Stimulated activated CD8-positive, alpha-beta memory T cell treated with anti-CD3 and anti-CD28 coated beads, Interleukin-4, amount 100 ng/mL, for 4 hours (primary cell): ENCODE results near the gene RBFOX1.

Experiments
- DNase-seq, 2 donors: peaks; one replicate each; pipeline ENCODE4 v3.0.0-alpha.2; 2020; ENCODE audit warnings: low read depth in 2 of 2, low spot score in 1 of 2

Gene RBFOX1

DNA sequence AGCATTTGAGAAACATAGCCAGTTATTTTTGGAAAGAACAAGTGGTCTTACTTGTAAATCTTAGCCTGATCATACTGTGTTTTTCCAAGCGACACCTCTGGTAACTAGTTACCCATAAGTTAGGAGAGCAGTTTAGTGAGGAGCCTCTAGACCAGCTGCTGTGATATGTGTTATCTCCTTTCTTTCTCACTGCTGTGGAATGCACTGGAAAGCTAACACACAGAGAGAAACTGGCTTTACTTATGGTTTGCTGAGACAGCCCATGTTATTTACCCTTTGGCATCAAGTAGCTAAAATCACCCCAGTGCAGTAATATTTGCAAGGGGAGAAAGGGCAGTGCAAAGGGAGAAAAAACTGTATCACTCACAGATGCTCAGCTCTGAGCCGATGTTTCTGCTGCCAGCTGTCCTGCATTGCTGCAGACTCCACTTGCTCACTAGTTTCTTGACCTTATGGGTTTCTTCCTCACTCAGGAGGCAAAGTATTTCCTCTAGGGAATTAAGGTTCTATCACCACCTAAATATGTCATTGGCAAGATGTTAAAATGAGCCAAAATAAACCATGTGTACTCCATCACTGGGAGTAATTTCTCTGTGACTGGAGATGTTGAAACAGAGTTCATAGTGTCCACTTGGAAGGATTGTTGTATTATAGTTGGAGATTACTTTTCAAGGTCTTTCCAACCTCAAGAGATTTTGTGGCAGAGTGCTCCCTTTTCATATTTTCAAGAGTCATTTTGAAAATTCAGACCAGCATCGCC is 2.3 kb downstream of the RBFOX1 start:
- no peak for DNase-seq

DNA sequence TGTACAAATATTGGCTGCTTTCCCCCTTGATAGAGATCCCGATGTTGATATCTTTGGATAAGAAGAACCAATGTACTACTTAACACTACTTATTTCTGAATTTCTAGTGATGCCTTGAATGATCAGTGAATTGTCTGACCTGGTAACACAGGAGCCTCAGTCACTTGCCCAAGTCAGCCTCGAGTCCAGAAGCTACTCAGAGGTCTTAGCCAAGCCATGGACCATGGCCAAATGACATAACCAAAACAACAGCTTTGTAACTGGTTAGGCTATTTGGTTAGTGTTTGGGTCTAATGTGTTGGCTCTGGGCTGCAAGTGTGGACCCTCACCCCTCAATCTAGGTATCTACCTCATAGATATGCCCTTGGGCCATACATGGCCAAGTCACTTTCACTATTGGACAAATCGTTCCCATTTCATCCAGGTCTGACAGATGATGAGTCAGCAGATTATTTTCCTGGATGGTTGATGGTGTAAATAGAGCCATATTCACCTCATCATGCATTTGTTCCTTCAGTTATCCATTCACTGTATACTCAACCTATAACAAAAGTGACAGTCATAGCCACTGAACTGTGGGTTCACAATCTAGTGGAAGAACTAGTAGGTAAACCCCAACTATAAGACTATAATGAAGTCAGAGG is 3.5 kb downstream of the RBFOX1 start:
- no peak for DNase-seq

DNA sequence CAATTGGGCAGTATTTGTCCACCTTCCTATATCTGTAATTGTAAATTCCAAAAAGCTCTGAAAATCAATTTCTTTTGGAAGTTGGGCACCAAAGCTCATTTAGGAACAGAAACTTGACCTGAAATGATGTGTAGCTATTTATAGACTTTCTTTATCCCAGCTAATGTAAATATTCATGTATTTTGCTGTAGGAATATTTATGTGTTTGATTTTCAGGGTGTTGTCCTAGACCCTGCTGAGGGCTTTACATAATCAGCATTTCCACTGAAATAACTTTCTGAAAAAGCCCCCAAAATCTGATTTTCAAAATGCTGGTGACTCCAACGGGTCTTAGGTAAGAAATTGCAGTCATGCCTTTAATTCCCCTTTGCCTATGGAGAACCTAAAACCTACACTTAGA is 4.1 kb downstream of the RBFOX1 start:
- DNase-seq = no peak

DNA sequence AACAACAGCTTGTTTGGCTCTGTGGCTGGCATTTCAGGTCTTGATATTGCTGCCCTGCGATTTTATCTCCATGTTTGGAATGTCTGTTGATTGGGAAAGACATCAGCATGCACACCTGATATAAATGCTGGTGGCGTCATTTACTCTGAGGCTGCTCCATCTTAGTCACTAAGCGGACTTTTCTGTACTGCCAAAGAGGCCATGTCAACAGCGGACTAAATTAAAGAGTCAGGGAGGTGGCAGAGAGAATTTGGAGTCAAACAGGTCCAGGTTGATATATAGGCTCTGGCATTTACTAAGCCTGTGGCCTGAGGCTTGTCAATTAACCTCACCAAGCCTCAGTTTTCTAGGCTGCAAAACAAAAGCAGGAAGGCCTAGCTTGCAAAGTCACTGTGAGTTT is 6.2 kb downstream of the RBFOX1 start:
- no peak for DNase-seq

DNA sequence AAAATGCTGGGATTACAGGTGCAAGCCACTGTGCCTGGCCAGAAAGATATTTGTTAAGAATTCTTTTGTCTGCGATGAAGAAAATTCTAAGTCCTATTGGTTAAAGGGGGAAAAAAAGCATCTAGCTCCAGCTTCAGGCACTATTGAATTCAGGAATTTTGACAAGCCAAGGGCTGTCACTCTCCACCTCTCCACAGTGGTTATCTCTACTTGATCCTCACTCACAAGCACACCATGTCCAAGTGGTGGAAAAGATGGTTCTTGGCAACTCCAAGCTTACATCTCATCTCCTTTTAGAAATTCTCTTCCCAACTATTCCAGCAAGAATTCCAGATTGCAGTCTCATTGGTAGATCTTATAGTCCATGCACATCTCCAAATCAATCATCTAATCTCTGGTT is 7.1 kb downstream of the RBFOX1 start:
- no peak for DNase-seq

DNA sequence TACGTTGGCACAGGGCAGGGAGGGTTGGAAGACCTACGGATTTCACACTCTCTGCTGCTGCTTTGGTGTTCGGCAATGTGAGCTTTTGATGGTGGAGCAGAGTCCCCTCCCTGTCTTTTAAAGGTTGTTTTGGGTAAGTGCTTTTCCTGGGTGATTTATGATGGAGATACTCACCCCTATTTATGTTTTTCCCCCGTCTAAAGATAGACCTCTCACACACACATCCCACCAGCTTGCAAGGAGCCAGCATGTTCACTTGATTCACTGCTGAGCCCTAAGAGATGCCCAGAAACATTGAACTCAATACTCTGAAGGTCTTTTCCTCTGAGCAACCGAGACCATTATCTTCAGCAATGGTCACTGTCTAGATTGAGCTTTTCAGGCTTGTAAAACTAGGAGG is 8.3 kb downstream of the RBFOX1 start:
- no peak for DNase-seq

DNA sequence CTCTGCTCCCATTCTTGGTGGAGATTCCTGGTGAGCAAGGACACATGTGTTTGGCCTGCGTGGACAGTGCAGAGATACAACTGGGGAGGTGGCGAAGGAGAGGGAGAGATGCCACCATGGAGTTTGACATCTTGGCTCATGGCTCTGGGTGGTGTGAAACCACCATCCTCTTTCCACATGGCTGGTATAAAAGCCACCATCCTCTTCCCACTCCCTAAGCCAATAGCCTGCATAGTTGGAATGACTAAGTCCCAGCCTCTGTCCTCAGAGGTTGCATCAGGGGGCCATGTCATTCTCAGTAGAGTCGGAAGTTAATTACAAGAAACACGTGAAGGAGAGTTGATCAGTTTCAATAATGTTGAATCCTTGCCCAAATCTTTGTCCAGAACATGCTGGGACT is 10.0 kb downstream of the RBFOX1 start:
- no peak for DNase-seq

DNA sequence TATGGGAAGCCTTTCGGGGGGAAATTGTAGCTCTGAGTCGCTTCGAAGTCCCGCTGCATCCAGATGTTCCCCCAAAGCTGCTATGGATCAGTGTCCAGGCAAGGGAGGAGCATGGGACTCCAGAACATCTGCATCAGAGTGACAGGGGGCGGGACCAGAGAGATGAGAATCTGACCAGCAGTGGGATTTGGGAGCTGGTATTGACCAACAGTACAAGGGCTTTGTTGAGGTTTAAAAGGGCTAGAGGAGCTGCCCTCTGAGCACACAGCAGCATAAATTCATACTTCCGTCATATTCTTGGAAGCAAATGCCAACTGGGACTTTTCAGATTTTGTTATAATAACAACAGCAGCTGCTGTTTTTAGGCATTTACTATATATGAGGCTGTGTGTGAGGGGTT is 10.6 kb downstream of the RBFOX1 start:
- DNase-seq = no peak

DNA sequence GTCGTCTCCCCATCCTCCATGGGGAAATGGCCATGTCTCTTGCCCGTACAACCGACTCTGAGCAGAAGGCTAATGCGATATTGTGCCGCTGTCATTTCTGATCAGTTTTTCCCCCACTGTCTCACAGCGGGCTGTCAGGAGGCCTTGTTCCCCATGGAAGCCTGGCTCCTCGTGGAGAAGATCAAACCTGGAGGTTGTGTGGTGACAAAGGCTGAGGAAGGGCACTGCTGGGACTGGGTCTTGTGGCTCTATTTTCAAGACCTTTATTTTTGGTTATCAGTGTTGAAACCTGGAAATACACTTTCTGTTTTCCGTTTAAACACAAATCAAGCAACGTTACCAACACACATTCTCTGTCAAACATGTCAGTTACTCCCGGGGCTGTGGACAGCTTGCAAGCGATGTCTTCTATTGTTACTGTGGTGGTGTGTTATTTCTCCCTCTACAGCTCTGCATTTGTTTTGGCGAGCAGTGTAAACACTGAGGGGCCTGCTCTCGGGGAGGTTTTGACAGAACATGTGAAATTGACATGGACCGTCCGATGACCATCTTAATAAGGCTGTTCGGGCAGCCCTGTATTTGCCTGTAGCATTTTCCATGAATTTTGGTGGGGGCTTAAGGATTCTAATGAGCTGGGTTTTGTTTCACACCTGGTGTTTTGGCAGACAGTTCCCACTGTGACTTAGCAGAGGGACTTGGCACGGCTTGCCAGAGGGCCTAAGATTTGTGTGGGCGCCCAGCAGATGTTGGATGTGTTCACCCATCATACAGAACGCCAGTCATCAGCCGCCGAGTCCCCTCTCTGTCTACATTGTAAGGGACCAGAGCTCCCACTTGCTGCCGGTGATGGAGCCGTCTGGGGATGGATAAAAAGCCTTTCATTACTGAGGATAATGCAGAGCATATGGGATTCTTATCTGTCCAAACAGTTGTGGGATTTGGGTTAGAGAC is 12.5 kb downstream of the RBFOX1 start:
- DNase-seq = no peak

DNA sequence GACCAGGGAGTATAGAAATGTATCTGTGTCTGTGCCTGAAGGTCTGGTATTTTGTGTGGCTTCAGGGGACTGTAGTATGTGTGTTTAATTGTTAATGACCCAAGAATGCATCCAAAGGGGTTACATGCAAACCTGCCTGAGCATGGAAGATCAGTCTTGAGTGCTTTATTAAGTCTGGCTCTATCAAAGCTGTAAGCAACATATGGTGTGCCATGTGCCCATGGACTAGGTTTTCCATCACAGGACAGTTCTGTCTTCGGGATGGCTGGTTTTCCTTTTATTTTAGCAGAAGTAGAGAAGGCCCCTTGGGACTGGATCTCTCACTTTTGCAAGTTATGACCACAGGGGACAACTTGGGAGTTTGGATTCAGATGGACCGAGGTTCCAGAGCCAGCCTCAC is 18.2 kb downstream of the RBFOX1 start:
- DNase-seq = no peak

DNA sequence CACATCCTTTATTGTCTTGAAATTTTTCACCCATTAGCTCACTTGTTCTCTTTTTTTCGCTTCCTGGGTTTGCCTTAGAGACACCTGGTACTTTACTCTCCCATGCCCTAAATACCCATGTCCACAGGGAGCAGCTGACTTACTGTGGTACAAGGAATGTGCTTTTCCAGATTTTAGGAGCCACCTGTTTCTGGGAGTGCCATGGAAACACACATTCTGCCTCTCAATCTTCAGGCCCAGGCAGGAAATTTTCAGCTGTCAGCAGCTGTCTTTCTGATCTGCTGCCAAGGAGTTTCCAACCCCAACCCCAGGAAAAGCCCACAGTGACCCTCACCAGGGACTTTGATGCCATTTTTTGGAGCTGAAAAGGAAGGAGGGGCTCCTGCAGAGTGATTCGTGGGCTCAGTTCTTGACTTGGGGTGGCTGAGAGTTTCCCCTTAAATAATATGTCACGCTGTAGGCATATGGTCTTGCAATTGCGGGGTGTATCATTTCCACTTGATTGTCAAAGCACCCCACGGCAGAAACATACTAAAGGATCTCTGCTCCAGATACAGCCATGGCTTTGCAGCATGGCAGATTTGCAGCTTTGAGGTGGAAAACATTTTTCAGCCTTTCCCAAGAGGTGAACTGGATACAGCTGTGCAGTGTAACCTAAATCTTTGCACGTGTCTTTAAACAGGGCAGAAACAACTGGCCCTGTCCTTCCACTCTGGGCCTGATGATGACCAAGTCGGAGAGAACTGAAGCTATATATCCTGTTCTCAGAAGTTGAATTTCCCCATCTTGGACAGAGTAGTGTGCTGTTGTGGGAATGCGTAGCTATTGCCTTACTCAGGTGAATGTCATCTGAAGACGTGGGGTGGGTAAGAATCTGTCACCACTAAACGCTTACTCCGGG is 19.2 kb downstream of the RBFOX1 start:
- DNase-seq = no peak

DNA sequence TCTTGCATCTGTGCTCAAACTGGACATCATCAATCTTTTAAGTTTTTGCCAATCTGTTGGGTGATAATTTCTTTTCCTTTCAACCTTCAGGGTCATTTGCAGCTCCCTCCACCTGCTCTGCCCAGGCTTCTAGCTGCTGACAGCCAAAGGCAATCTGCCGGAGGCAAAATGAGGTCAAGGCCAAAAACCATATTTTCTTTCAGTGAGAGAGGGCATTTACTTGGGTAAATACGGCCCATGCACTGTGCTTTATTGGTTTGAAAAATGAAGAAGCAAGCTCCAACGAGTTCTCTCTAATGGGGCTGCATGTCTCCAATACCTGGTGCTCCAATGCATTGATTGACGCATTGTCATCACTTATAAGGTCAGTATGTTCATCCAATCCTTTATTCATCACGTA is 23.1 kb downstream of the RBFOX1 start:
- no peak for DNase-seq

DNA sequence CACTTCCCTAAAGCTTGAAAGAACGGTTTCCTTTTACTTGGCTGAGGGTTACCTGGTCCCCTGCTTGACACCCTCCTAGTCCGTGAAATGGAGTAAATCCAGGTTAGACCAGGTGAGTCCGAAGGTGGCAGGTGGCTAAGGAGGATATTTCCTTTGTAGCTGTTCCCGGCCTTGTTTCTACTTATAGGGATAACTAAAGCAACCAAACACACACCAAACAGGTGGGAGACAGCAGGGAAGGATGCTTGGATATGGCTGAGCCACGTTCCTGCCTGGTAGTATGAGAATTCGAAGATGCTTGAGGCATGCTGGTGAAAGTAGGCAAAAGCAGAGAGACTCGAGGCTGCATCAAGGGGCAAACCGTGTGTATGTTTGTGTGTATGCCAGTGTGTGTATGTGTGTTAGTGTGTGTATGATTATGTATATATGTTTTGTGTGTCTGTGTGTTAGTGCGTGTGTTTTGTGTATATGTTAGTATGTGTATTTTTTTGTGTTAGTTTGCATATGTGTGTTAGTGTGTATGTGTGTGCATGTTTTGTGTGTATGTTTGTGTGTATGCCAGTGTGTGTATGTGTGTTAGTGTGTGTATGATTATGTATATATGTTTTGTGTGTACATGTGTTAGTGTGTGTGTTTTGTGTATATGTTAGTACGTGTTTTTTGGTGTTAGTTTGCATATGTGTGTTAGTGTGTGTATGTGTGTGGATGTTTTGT is 28.9 kb downstream of the RBFOX1 start:
- no peak for DNase-seq

DNA sequence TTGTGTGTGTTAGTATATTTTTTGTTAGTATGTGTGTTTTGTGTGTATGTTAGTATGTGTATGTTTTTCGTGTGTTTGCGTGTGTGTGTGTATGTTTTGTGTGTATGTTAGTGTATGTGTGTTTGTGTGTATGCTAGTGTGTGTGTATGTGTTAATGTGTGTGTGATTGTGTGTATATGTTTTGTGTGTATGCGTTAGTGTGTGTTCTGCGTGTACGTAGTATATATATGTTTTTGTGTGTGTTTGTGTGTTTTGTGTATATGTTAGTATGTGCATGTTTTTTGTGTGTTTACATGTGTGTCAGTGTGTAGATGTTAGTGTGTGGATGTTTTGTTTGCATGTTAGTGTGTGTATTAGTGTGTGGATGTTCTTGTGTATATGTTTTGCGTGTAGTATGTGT is 29.6 kb downstream of the RBFOX1 start:
- DNase-seq = no peak

DNA sequence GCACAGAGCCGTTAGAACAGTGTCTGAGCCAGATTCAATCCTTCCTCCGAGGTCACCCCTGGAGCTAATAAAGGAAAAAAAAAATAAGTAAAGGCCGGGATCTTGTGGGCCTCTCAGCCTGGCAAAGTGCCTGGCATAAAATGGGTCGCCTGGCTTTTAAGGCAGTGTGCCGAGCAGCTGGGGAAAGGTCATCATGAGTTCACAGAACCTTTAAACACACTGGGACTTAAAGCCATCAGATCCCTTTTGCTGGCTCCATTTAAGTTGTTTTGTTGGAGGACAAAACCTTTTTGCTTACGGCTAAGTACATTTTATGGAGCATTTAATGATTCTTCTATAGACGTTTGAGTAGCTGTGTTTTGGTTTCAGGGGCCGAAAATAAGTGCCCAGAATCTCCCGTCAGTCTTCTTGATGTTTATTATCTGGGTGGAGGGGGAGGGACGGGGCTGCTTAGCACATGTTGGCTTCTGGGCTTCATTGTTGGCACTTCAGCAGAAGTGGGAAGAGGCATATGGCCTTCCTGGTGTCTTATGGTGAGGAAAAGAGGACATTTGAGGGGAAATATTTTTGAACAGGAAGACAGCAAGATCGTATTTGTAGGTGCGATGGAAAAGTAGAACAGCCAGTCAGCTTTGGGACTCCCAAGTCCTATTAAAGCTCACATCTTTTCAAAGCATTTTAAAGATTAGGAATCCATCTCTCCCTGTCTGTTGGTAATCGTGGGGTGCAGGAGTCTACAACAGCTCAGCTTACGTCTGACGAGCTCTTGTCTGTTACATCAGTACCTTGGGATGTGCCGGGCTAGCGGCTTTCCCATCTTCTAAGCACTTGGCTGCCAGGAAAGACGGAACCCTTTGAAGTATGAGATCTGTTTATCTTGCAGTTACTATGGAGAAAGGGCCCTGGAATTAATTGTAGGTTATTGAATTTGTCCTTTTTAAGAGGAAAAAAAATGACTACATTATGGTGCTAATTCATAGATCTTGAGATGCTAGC is 31.1 kb downstream of the RBFOX1 start:
- DNase-seq = no peak

DNA sequence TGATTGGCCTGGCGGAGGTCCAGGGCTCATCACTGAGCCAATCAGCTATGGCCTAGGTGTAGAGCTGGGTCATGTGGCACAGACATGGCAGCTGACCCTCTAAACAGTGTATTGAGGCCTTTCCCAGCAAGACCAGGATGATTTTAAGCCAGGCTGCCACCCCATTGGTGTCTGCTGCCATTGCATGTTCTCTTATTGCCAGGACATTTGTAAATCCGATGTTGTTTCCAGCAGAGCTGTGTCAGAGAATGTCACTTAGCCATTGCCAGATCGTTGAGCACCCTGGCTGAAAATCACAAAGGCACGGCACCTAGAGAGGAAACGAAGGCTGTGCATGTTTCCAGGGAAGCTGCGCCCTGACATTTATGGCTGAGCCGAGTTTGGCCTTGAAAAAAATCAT is 33.4 kb downstream of the RBFOX1 start:
- no peak for DNase-seq

DNA sequence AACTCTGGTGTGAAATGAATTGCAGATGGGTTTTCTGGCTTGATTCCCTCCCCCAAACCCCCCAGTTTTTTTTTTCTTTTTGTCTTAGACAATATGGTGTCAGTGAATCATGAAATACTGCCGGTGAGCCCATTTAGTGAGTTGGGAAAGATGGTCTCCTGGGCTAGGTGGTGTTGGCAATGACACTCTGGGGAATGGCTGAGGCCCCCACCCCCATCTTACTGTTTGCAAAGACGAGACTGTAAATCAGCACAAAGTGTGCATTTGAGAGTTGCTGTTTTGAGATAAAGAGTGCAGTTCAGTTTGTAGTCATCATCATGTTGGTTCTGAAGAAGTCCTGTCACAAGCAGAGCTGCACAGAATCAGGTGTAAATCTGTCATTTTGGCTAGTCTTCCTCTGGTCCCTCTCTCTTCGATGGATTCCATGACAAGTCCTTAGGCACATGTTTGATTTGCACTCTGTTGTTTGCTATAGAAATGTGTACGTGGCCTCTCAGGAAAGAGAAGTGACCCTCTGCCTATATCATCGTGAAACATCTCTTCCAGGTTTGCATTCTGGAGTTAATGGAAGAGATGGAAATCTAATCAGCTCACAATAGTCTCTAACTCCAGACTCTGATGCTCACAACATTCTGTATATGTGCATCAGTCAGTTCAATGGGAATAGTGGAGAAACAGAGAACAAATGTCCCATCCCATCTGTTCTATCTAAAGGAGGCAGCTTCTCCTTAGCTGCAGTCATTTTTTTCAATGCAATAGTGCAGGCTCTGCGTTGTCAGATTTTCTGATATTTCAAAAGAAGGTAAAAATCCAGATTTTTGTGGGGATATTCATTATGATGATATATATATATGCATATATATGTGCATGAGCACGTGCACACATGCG is 34.6 kb downstream of the RBFOX1 start:
- DNase-seq = no peak

DNA sequence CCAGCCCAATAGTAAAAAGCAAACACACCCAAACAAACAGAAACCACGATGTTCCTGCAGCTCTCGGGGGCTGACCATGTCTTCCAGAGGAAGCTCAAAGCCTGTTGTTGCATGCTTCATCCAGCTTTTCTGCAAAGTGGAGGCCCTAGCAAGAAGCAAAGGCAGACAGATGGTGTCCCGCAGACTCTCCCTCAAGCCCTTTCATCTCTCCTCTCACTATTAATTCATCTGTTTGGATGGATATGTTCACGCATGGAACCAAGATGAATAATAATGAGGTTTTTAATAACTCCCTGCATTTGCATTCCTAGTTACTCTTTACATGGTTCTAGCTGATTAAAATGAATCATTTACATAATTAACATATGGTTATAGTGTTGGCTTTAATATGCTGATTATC is 36.6 kb downstream of the RBFOX1 start:
- DNase-seq = no peak
